Erythroblast (primary cell): Measurements from ENCODE around the gene TOX2.

Experiments used
- GATA1 ChIP-seq: IDR thresholded peaks from 2 replicates; pipeline ENCODE4 v1.6.1; 2011; ENCODE audit warnings: low read depth, mild to moderate bottlenecking, control low read depth, low read length, moderate library complexity
- POLR2A ChIP-seq: IDR thresholded peaks from 2 replicates; pipeline ENCODE4 v1.6.1; 2011; ENCODE audit warnings: mild to moderate bottlenecking, low read length

- TF ChIP-seq POLR2A (no peak), GATA1 (no peak)
These were observed 2.7 kb downstream of the TOX2 start for GRCh38 chr20:43917380-43917779.
